ENCODE data around the gene AGO1. TPM values are rescaled to one million over a fixed set of nuclear protein-coding genes. Genes with fewer than 3 reads are reported as not detected.

The AGO1 gene
- polyA plus RNA-seq, 1 donor from 2014 or later: 13.0 TPM

- Histone ChIP-seq H4K20me1 (ENCODE audit: insufficient read depth) (no peaks in the 10 kb centered on the region), H3K79me2 (replicated peaks; ENCODE audit: insufficient read depth, low read length) (no peaks in the 10 kb centered on the region), H3K27ac (ENCODE audit: low read length) (no peak overlapping the region), H3K36me3 (ENCODE audit: insufficient read depth, low read length) (no peaks in the 10 kb centered on the region), H3K9me2 (ENCODE audit: insufficient read depth, low read length) (no peaks in the 10 kb centered on the region), H3F3A (ENCODE audit: insufficient read depth, low read length, poor library complexity, severe bottlenecking) (no peaks in the 10 kb centered on the region), H2AFZ (ENCODE audit: low read depth, low read length) (no peak overlapping the region), H3K4me3 (ENCODE audit: low read length) (no peak overlapping the region), H3K9me3 (ENCODE audit: low read length) (no peaks in the 10 kb centered on the region), H3K4me2 (ENCODE audit: low read length) (no peak overlapping the region), H3K27me3 (ENCODE audit: insufficient read depth, low read depth, low read length) (no peaks in the 10 kb centered on the region), H3K9ac (ENCODE audit: low read length) (no peak overlapping the region)
- no peak for TF ChIP-seq SMC3 (conservative IDR thresholded peaks at IDR 0.05; ENCODE audit: poor library complexity)
- TF ChIP-seq RAD21 (conservative IDR thresholded peaks at IDR 0.05): no peak
- no peak for TF ChIP-seq EZH2 (IDR thresholded peaks at IDR 0.05; ENCODE audit: borderline replicate concordance, insufficient read depth, low read length, poor library complexity, severe bottlenecking)
- no peak for TF ChIP-seq MXI1 (conservative IDR thresholded peaks at IDR 0.05; ENCODE audit: poor library complexity, severe bottlenecking)
- TF ChIP-seq REST (IDR thresholded peaks at IDR 0.05; ENCODE audit: borderline replicate concordance): no peak
- TF ChIP-seq CTCF (IDR thresholded peaks at IDR 0.05; ENCODE audit: poor library complexity, severe bottlenecking): no peak
- TF ChIP-seq EP300 (conservative IDR thresholded peaks at IDR 0.05; ENCODE audit: poor library complexity, severe bottlenecking): no peak
- no peak for TF ChIP-seq POLR2AphosphoS5 (IDR thresholded peaks at IDR 0.05)
Observed at GRCh38 chr1:35845766-35846165, 37.2 kb upstream of the AGO1 start.

GRCh38 chr1:35847935-35848565, 35.0 kb upstream of the AGO1 start:
- H3K27me3 ChIP-seq (ENCODE audit: insufficient read depth, low read depth, low read length): no peaks in the 10 kb centered on the region
- no peaks in the 10 kb centered on the region for H4K20me1 ChIP-seq (ENCODE audit: insufficient read depth)
- no peak overlapping the region for H3K4me2 ChIP-seq (ENCODE audit: low read length)
- no peak for TF ChIP-seq CTCF (IDR thresholded peaks at IDR 0.05; ENCODE audit: poor library complexity, severe bottlenecking)
- no peak for TF ChIP-seq REST (IDR thresholded peaks at IDR 0.05; ENCODE audit: borderline replicate concordance)
- TF ChIP-seq MXI1 (conservative IDR thresholded peaks at IDR 0.05; ENCODE audit: poor library complexity, severe bottlenecking): no peak
- no peak for TF ChIP-seq EP300 (conservative IDR thresholded peaks at IDR 0.05; ENCODE audit: poor library complexity, severe bottlenecking)
- no peak for TF ChIP-seq TAF1 (IDR thresholded peaks at IDR 0.05; ENCODE audit: low read depth)
- no peak for TF ChIP-seq EZH2 (IDR thresholded peaks at IDR 0.05; ENCODE audit: borderline replicate concordance, insufficient read depth, low read length, poor library complexity, severe bottlenecking)
- TF ChIP-seq SMC3 (conservative IDR thresholded peaks at IDR 0.05; ENCODE audit: poor library complexity): no peak
- H3K36me3 ChIP-seq (ENCODE audit: insufficient read depth, low read length): no peaks in the 10 kb centered on the region
- H2AFZ ChIP-seq (ENCODE audit: low read depth, low read length): no peak overlapping the region
- H3K9me2 ChIP-seq (ENCODE audit: insufficient read depth, low read length): no peaks in the 10 kb centered on the region
- no peaks in the 10 kb centered on the region for H3K9me3 ChIP-seq (ENCODE audit: low read length)
- H3K79me2 ChIP-seq (replicated peaks; ENCODE audit: insufficient read depth, low read length): no peaks in the 10 kb centered on the region
- H3K9ac ChIP-seq (ENCODE audit: low read length): no peak overlapping the region
- H3K27ac ChIP-seq (ENCODE audit: low read length): no peak overlapping the region
- no peaks in the 10 kb centered on the region for H3F3A ChIP-seq (ENCODE audit: insufficient read depth, low read length, poor library complexity, severe bottlenecking)
- no peak overlapping the region for H3K4me3 ChIP-seq (ENCODE audit: low read length)

All from neural cell (in vitro differentiated cells).